Measurements from ENCODE around the gene ATP2A1. TPM values are rescaled to one million over a fixed set of nuclear protein-coding genes. Genes with fewer than 3 reads are reported as not detected.
A peak's percentile ranks its signal among the peaks of the same experiment; 100 is the strongest.
"Not testable (repeated sequence)": the region's sequence is repeated elsewhere in the genome, so short reads cannot be mapped to it uniquely, and the experiment has no call there.

Gene ATP2A1
- total RNA-seq, 2 donors from 2014 or later: 0.40 to 2.9 TPM

DNA sequence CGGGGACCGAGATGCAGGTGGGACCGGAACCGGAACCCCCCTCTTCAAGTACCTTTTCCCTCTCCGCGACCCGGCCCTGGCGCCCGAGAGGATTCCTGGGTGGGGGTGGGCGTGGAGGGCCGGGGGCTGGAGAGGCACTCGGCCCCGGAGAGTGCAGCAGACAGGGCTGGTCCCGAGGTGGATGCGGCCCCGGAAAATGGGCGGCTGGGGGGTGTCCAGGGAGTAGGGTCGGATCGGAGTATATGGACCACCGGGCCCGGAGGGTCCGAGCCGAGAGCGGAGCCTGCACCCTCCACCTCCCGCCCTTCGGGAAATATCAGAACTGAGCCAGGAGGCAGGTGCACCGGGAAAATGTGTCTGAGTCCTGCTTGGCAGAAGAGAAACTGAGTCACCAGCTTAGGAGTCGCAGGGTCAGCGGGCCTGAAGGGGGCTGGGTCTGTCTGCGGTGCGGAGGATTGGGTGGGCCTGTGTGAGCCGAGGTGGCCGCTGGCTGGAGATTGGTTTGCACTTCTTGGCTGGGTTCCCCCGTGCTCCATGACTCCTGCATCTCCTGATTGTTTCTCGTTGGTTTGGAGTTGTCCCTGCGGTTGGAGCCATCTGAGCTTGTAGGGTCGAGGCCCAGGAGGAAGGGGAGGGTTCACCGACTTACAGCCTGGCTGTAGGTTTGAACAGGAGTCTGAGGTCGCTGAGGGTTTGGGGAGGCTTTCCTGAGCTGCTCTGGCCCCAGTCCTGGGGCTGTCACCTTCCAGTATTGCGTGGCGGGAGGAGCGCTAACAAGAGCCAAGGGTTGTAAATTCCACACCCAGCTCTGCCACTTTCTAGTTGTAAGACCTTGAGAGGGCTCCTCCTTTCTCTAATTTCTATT, 14.1 kb upstream of the ATP2A1 start:
- Histone ChIP-seq H3K27ac (peak overlapping the region; percentile 98), H3K9ac (ENCODE audit: low read depth in 2 of 2, low read length in 2 of 2) (peak overlapping the region; percentile 98 to 99), H3K27me3 (no peaks in the 10 kb centered on the region), H3K9me3 (no peaks in the 10 kb centered on the region), H3K36me3 (peaks cover 9% of the 10 kb centered on the region), H3K4me3 (peak overlapping the region; percentile 89), H3K4me1 (peaks cover 5% of the 10 kb centered on the region)
- TF ChIP-seq, protein P1, sequence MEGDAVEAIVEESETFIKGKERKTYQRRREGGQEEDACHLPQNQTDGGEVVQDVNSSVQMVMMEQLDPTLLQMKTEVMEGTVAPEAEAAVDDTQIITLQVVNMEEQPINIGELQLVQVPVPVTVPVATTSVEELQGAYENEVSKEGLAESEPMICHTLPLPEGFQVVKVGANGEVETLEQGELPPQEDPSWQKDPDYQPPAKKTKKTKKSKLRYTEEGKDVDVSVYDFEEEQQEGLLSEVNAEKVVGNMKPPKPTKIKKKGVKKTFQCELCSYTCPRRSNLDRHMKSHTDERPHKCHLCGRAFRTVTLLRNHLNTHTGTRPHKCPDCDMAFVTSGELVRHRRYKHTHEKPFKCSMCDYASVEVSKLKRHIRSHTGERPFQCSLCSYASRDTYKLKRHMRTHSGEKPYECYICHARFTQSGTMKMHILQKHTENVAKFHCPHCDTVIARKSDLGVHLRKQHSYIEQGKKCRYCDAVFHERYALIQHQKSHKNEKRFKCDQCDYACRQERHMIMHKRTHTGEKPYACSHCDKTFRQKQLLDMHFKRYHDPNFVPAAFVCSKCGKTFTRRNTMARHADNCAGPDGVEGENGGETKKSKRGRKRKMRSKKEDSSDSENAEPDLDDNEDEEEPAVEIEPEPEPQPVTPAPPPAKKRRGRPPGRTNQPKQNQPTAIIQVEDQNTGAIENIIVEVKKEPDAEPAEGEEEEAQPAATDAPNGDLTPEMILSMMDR (IDR thresholded peaks at IDR 0.05): no peak
- intact Hi-C loops (cut with DNase I): no loop called here
- DNase-seq: peak; percentile 73

DNA sequence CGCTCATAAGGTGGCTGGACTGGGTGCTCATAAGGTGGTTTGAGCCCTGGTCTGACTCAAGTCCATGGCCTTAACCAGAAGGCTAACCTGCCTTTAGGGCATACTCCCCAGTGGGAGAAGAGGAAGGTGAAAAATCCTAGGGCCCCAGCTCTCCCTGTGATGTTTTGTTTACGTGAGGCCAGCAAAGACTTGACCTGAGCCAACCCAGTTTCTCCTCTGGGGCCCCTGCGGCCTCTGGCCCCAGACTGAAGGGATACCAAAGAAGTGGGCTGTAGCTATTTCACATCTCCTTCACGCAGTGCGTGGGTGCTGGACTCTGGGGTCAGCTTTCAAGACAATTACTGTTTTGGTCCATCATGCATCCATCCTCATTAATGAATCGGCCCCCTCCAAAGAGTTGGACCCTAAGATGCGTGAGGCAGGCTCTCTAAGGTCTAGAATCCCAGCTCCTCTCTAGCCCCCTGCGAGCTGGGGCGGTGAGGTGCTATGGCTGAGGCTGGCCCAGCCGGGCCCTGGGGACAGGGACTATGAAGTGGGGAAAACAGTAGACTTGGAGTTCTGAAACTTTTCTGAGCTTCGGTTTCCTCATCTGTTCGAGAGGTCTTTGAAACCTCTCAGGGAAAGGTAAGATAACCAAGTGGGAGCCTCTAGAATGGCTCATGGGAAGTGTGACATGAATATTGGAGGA, 13.1 kb upstream of the ATP2A1 start:
- no peak for DNase-seq
- peak overlapping the region; percentile 98 for H3K27ac ChIP-seq

DNA sequence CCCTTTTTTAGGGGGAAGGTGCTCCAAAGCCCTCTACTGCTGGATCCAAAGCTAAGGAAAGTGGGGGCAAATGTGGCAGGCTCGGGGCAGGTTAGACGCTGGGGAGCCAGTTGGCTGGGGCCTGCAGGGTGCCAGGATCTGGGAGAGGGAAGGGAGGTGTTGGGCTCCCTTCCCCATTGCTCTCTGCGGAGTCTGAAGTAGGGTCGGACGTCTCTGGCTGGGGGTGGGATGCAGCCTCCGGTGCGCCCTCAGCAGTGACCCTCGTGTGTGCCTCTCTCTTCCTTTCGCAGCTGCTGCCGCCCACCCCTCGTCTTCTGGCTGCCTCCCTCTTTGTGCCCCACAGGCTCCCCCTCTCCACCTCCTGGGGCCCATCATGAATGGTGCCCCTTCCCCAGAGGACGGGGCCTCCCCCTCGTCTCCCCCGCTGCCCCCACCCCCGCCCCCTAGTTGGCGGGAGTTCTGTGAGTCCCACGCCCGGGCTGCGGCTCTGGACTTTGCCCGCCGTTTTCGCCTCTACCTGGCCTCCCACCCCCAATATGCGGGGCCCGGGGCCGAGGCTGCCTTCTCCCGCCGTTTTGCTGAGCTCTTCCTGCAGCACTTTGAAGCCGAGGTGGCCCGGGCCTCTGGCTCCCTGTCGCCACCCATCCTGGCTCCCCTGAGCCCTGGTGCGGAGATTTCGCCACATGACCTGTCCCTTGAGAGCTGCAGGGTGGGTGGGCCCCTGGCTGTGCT, 12.4 kb upstream of the ATP2A1 start:
- H3K9me3 ChIP-seq: no peaks in the 10 kb centered on the region
- H3K4me1 ChIP-seq: peaks cover 5% of the 10 kb centered on the region
- H3K9ac ChIP-seq (ENCODE audit: low read depth in 2 of 2, low read length in 2 of 2): peak overlapping the region in 1 of 2 donors; percentile 98
- H3K27me3 ChIP-seq: no peaks in the 10 kb centered on the region
- H3K4me3 ChIP-seq: no peak overlapping the region
- TF ChIP-seq, protein P1 (IDR thresholded peaks at IDR 0.05): no peak
- intact Hi-C loops (cut with DNase I): no loop called here
- H3K36me3 ChIP-seq: peaks cover 11% of the 10 kb centered on the region
- DNase-seq: no peak
- H3K27ac ChIP-seq: no peak overlapping the region

More for the DNA sequence above, 13.1 kb upstream of the ATP2A1 start:
- Histone ChIP-seq H3K9me3 (no peaks in the 10 kb centered on the region), H3K4me3 (no peak overlapping the region), H3K36me3 (peaks cover 11% of the 10 kb centered on the region), H3K27me3 (no peaks in the 10 kb centered on the region), H3K9ac (ENCODE audit: low read depth in 2 of 2, low read length in 2 of 2) (peak overlapping the region in 1 of 2 donors; percentile 98), H3K4me1 (peaks cover 5% of the 10 kb centered on the region)
- intact Hi-C loops (cut with DNase I): no loop called here
- TF ChIP-seq, protein P1 (IDR thresholded peaks at IDR 0.05): no peak

DNA sequence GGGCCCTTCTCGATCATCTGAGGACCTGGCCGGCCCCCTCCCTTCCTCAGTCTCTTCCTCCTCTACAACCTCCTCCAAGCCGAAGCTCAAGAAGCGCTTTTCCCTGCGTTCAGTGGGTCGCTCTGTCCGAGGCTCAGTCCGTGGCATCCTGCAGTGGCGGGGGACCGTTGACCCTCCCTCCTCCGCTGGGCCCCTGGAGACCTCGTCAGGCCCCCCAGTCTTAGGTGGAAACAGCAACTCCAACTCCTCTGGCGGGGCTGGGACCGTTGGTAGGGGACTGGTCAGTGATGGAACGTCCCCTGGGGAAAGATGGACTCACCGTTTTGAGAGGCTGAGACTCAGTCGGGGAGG, 11.9 kb upstream of the ATP2A1 start:
- intact Hi-C loops (cut with DNase I): no loop called here
- TF ChIP-seq, protein P1 (IDR thresholded peaks at IDR 0.05): no peak
- DNase-seq: no peak

DNA sequence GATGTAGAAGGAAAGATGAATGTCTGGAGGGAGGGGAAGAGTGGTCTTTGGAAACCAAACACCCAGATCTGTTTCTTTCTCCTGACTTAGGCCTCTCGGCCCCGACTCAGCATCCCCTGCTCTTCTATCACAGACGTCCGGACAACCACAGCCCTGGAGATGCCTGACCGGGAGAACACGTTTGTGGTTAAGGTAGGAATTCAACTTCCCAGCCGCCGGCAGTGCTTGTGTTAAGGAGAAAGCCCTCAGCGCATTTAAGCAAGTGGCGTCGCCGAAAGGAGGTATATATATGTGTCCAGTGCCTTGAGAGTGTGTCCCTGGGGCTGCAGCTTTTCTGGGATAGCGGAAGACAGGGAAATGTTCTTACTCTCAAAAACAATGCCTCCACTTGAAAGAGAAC, 11.0 kb upstream of the ATP2A1 start:
- TF ChIP-seq, protein P1 (IDR thresholded peaks at IDR 0.05): no peak
- H3K27me3 ChIP-seq: no peaks in the 10 kb centered on the region
- no peak overlapping the region for H3K4me3 ChIP-seq
- peaks cover 11% of the 10 kb centered on the region for H3K36me3 ChIP-seq
- intact Hi-C loops (cut with DNase I): no loop called here
- H3K27ac ChIP-seq: no peak overlapping the region
- DNase-seq: no peak
- no peak overlapping the region for H3K9ac ChIP-seq (ENCODE audit: low read depth in 2 of 2, low read length in 2 of 2)
- peaks cover 5% of the 10 kb centered on the region for H3K4me1 ChIP-seq
- H3K9me3 ChIP-seq: no peaks in the 10 kb centered on the region

More for the DNA sequence above, 11.9 kb upstream of the ATP2A1 start:
- Histone ChIP-seq H3K4me3 (no peak overlapping the region), H3K27me3 (no peaks in the 10 kb centered on the region), H3K27ac (no peak overlapping the region), H3K4me1 (peaks cover 5% of the 10 kb centered on the region), H3K36me3 (peaks cover 11% of the 10 kb centered on the region), H3K9me3 (no peaks in the 10 kb centered on the region), H3K9ac (ENCODE audit: low read depth in 2 of 2, low read length in 2 of 2) (no peak overlapping the region)

DNA sequence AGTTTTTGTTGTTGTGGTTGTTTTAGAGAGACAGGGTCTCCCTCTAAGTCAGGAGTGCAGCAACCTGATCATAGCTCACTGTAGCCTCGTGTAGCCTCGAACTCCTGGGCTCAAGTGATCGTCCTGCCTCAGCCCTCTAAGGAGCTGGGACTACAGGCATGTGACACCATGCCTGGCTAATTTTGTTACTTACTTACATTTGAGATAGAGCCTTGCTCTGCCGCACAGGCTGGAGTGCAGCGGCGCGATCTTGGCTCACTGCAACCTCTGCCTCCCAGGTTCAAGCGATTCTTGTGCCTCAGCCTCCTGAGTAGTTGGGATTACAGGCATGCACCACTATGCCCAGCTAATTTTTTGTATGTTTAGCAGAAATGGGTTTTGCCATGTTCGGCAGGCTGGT, 10.6 kb upstream of the ATP2A1 start:
- H3K9ac ChIP-seq (ENCODE audit: low read depth in 2 of 2, low read length in 2 of 2); H3K4me1 ChIP-seq; H3K9me3 ChIP-seq; DNase-seq; H3K4me3 ChIP-seq; H3K27me3 ChIP-seq; H3K27ac ChIP-seq; intact Hi-C loops (cut with DNase I): not testable (repeated sequence)
- peaks cover 11% of the 10 kb centered on the region for H3K36me3 ChIP-seq

Measured in colonic mucosa (tissue), 4 donors.